ENCODE results near the gene ZBTB20.
A peak's percentile ranks its signal among the peaks of the same experiment; 100 is the strongest.

ZBTB20 gene

DNA sequence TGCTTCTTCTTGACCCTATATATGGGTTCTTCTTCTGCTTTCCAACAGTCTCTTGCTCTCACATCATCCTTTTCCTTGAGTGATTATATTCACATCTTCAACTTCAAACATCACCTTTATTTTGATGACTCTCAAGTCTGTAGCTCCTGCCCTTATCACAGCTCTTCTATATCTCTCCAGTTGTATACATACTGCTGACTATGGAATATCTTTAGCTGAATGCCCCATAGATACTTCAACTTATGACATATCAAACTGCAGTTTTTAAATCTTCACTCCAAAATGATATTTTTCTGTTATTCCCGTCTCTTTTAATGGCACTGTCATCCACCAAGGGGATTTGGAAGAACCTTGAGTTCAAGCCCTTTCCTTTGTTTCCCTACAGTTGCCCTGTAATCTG lies 139.1 kb downstream of the ZBTB20 start:
- no peak for FAIRE-seq

DNA sequence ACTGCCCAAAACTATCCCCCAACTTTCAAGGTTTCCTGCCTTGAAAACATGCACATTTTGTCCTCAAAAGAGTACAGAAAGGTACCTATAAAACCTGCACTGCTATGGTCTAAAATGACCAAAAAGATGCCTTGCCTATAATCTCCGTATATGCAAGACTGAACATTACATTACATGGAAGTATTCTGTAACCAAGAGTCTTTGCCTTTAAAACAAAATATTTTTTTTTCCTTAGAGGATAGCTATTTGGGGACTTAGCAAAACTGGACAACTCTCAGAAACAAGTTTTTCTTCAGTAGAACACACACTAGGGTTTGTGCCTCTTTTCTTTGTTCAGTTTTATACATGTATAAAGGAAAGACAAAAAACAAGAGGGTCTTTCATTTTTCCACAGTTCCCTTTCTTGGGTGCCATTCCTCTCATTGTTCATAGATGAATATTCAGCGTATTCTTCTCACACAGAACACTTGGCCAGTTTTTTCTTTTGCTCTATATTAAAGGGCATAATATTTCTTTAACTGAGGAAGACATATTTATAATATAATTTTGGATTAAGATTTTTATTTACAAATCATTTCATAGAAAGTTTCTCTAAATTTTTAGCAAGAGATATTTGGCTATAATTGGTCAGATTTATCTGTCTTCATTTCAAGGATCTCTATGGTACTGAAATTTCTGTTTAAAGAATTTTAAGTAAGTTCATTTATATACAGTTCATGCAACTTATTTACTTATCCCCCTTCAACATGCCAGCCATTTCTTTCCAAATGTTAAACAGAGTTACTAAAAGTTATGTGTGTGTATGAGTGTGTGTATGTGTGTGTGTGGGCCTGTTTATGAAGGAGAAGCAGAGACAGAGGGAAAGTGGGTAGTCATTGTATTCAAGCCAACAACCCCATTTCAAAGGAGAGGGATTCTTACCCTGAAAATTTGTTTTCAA lies 142.6 kb downstream of the ZBTB20 start:
- FAIRE-seq, result no peak

DNA sequence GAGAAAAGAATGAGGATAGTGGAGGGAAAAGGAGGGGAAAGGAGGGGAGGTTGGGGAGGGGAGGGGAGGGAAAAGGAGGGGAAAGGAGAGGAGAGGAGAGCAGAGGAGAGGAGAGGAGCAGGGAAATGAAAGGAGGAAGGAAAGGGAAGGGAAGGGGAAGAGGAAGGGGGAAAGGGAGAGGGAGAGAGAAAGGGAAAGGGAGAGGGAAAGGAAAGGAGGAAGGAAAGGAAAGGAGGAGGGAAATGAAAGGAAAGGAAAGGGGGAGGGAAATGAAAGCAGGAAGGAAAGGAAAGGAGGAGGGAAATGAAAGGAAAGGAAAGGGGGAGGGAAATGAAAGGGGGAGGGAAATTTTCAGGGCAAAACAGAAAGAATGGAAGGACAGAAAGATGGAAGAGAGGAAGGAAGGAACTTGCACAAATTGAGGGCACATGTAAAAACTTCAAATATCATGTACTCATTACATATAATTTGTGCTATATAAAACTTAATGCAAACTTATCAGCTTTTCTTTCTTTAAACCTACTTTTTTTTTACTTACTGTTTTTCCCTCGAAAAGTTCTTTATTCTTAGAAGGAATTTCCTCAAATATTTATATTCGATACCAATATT lies 148.0 kb downstream of the ZBTB20 start:
- FAIRE-seq, result no peak

DNA sequence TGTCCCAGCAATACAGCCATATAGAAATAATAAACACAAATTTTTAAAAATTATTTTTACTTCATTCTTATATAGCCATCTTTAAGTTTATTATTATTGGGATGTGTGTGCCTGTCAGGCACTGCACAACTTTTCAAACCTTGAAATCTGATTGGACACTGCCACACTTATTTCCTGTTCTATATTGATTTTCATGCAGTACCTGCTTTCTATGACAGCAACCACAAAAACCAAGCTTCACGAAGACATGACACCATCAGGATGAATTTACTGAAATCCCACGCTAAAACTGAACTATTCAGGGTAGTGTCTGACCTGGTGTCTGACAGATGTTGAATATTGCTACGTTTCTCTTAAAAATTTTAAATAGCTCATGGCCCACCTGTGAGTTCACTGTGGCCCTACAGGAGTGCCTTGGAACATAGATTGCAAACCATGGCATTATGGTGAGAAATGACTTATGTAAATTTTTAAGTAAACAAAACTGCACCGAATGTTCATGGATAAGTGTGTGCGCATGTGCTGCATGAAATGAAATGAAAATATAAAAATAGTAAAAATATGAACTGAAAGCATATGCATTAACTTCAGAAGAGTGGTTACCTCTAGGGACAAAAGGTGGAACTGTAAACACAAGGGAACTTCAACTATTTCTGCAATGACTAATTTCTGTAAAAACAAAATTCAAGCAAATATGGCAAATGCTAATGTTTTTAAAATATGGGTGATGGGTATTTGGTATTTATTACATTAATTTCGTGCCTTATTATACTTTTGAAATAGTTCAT lies 152.3 kb downstream of the ZBTB20 start:
- no peak for FAIRE-seq

DNA sequence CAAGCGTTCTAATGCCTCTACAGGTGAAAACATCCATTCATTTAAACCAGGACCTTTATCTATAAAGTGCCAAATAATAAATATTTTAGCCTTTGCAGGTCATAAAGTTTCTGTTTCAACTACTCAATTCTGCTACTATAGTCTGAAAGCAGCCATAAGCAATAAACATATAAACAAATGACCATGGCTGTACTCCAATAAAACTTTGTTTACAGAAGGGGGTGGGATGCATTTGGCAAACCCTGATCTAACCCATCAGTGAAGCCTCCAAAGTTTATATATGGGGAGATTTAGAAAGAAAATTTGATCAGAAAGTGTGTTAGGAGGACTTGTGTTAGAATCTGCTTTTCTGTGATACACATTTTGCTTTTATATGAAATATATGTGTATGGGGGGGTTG lies 161.3 kb downstream of the ZBTB20 start:
- no peak for FAIRE-seq

DNA sequence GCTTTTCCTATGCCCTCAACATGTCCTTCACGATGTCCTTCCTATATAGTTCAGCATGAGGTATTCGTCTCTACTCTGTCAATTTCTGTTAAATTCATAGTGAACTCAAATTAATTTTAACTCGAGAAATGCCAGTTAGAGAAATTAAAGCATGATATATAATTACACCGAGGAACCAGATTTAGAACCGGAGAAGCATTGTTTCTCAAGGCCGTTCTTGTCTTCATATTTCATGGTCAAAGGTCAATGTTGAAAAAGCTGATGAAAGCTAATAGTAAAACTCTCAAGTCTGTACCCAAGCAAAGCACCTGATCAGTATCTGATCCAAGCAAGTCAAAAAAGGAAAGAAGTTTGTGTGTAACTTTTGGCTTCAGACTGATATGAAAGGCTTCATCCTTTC lies 163.8 kb downstream of the ZBTB20 start:
- FAIRE-seq, result no peak

DNA sequence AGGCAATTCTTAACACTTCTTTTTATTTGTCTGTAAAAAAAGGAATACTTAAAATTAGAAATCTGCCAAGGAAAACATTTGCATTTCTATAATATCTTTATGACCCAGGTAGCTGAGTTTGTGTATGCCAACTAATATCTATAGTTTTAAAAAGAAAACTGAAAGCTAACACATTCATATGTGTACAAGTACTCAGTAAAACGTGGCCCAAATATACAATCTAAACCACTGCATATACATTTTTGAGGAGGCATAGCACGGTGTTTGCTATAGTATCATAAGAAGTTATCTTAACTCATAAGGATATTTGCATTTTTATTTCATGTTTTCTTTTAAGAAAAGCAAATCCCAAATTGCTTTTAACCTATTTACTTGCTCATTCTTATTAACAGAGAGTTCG lies 172.7 kb downstream of the ZBTB20 start:
- FAIRE-seq, result no peak

DNA sequence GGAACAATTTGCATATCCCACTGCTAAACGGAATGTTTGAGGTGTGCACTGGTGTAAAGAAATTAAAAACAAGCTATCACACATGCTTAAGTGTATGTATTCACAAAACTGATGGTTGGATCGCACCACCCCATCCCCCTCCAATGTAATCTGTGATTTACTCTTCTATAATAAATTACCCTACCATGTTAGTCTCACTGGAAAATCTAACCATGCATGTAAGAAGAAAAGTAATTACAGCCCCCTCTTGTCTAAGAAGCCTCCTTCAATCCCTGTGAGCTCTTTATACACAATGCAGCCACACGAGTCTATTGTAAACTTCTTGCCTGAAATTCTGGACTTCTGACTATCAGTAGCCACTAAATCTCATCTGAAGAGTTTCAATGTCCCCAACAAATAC lies 173.6 kb downstream of the ZBTB20 start:
- no peak for FAIRE-seq

DNA sequence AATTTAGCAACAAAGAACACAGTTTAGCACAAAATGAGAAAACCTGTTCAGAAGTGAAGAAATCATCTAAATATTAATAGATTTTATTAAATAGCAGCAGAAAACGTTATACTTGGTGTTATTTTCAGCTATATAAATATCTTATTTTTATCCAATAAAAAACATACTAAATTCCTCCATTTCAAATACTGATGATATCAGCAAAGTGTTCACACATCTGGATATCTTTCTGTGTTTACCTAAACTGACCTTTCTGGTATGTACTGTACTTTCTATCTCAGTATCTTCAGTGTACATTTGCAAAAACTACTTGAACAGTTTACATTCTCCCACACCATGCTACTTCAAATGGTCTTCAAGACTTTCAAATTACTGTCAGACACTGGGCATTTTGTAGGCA lies 179.9 kb downstream of the ZBTB20 start:
- no peak for FAIRE-seq

DNA sequence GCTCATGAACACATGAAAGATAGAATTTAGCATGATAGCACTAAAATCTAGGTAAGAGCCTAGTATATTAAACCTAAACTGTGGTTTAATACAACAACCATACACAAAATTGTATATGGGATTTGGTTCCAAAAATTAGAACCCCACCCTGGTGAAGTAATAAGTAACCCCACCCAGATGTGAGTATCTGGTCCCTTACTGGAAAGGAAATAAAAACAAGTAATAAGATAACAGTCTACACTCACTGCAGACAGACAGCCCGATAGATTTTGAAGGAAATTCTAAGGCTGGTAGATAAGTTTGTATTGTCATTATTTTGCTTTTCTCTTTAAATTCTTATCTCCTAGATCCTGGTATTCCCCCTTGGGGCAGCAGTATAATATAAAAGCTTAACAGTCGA lies 184.9 kb downstream of the ZBTB20 start:
- no peak for FAIRE-seq

DNA sequence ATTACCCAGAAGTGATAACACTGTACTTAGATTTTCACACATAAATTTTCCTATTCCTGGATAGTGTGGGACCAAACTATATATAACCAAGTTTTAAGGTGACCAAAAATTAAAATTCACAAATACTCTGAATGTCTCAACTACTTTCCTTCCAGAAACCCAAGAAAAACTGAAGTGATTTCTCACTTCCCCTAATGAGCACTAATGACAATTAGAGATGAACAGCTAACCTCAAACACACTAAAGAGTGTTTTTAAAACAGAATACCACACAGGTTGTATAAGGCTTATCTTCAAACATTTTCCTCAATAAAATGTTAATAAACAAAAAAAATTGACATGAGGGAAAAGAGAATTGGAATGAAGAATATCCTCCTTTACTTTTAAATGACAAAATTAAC lies 188.2 kb downstream of the ZBTB20 start:
- no peak for FAIRE-seq

DNA sequence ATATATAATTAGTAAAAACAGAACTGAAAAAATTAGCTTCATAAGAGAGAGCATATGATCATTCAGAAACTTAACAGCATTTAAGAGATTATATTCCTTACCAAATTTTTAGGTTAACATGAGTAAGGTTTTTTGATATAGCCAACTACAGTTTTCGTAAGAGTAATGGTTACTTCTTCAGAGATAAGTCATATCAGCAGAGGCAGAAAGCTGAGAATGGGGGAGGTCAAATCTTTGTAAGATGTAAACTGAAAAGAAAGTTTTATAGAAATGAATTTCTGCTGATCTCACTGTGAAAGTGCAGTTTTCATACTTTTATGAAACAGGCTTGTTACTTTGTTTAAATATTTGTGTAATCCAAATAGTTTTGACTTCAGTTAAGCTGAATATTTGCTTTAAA lies 193.3 kb downstream of the ZBTB20 start:
- FAIRE-seq, result no peak

DNA sequence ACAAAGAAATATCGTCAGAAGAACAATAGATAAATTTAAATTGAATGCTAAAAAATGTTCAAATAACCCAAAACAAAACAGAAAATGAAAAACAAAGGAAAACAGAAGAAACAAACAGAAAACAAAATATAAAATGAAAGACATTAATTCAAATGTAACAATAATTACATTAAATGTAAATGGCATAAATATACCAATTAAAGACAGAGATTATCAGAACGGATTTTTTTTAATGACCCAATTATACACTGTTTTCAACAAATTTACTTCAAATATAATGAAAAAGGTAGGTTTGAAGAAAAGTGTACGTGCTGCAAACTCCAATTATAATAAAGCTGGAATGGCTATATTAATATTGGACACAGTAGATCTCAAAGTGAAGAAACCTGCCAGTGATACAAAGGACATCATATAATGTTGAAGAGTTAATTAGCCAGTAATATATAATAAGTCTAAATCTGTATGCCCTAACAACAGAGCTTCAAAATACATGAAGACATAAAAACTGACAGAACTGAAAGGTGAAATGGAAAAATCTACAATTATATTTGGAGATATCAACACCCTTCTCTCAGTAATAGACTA lies 193.8 kb downstream of the ZBTB20 start:
- peak; percentile 48 for FAIRE-seq

DNA sequence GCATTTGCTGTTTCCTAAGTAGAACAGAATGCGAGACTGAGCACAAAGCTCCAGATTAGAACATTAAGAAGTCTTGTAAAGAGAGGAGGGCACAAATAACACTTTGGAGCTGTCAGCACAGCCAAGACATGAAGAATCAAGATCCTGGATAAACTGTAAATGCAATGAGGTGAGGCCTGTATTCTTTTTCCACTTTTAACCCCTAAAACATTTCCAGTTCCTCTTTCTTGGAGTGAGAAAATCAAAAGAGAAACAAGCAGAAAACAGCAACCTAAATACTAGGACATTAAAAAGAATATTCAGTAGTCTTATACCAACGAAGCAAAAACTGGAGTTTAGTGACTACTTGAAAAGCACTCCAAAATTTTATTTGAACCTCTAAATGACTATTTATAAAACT lies 204.3 kb downstream of the ZBTB20 start:
- no peak for FAIRE-seq

DNA sequence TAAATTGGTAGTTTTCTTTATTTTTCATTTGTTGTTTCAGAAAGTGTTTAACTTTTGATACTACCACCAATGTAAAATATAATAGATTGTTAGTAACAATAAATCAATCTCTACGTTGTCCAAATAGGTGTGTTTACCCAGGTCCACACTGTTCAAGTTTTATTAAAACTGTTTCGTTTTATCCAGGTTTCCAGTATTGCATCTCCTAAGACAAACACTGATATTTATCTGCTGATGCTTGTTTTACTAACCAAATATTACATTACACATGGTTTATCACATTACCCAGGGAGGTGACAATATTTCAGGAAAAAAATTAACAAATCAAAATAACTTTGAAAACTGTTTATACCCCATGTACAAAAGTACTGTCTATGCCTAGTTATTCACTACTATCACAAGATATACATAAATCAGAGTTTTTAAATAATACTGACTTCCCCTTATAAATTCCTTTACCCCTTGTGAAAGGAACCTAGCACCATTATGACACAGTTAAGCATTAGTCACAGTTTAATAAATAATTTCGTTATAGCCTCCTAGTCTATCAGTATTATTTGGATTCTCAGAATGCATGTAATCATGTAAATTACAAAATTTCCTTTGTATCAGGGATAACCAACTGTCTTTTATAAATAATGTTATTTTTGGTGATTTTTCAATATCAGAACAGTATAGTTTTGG lies 205.3 kb downstream of the ZBTB20 start:
- no peak for FAIRE-seq

DNA sequence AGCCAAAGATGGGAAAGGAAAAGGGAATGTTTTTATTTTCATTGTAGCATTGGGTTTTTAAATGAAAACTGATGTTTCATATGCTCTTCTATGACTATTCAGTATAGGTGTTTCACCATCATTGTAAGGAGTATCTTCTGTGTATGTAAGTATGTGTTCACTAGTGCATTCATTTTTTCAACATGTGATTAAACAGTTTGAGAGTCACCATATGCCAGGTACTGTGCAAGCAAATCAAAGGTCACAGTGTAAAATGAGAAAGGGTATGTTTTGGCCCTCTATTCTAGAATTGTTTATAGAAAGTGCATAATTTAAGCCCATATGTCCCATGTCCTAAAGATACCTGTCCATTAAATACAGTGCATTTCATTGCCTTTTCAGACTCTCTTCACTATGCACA lies 207.2 kb downstream of the ZBTB20 start:
- no peak for FAIRE-seq

DNA sequence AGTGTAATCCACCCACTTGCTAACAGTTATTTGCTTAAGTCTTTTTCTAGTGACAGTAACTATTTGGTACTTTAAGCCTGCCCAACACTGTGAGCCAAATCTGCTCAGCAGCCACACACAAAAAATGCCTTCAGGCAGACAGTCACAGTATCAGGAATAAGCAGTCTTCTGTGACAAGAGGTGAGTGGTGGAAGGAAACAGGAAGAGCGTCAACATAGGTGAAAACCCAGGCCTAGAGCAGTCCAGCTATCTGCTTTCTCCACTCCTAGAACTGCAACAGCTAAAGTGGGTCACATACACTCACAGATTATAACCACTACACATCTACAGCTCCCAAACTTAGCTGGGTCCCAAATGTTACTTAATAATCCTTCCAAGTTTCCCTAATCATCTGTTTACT lies 213.7 kb downstream of the ZBTB20 start:
- FAIRE-seq, result no peak

DNA sequence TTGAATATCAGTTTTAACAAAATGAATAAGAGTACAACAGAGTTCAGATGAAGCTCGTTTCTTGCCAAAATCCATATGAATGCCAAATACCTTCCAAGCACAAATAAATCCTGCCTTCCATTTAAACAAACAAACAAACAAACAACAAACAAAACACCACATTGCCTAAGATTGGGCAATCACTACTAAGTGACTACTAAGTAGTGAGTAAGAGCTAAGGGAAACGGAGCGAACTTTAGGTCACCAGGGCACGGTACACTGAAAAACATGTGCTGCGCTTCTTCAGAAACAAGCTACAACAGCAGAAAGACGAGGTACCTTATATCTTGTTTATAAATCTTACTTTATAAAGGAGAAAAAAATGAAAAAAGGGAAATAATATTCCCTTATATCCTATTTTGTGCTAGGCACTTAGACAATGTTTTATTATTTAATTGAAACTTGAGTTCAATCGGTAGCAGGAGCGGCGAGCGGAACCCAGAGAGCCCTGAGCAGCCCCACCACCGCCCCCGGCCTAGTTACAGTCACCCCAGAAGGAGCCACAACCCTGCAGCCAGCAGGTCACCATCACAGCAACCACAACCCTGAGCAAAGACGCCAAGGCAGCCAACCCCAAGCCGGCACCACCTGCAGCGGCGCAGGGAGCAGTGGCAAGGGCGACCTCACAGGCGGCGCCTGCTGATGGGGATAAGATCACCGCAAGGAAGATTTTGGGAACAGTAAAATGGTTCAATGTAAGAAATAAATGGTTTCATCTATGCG lies 216.9 kb downstream of the ZBTB20 start:
- no peak for FAIRE-seq

DNA sequence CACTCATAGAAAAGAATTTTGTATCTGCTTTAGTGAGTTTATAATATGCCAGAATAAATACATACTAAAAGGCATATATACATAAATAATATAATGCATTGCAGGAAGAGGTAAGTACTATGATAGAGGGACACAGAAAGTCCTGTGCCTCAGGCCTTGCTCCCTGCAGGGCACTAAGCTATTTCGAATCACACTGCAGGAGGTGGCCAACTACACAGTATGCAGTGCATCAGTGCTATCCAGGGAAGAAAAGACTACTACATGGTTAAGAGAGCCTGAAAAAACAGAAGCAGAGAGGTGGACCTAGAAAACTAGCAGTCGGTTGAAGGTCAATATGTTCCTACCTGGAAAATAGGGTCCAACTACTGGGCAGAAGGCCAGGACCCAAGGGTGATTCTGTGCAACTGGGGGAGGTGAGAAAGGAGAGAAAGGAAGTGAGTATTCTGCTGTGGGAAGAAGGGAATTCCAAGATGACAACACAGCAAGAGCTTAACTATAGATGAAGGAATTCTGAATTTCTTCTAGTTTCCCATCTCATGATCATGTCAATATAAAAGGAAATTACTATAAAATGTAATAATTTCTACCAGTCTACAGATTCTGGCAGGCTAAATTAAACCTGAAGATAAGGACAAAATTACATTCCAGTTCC lies 218.0 kb downstream of the ZBTB20 start:
- FAIRE-seq, result no peak

DNA sequence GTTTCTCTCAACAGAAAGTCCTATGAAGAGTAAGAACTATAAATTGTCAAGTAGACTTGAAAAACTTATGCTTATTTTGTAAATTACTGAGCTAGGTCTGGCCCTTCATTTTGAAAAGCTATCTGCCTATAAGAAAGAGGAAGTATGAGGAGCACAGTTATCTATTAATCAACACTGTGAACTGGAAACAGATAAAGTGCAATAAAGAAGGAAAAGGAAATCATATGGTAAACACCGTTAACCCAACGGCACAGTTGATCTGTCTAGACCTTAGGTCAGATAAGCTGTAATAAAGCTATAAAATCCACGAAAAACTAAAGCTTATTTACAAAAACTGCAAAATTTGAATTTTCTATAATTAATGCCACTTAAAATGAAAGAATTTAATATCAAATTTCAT lies 242.5 kb downstream of the ZBTB20 start:
- no peak for FAIRE-seq

DNA sequence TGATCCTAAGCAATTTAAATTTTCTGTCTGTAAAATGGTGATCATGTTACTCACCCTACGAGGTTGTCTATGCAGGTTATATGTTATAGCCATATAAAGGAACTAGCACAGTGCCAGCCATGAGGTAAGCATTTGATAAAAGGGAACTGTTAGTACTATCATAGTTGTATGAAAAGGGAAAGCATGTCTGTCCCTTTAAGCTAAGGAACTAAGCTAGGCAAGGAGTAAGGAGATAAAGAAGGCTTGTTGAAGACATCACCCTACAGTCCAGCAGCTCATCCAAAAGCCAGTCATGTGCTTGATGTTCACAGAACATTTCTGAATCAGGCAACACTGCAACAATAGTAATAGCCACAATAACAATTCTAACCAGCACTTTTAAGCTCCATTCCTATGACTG lies 243.9 kb downstream of the ZBTB20 start:
- no peak for FAIRE-seq
